Measurements from ENCODE around the gene CXCL11.
"Not testable (repeated sequence)": the region's sequence is repeated elsewhere in the genome, so short reads cannot be mapped to it uniquely, and the experiment has no call there.

Gene CXCL11

DNA sequence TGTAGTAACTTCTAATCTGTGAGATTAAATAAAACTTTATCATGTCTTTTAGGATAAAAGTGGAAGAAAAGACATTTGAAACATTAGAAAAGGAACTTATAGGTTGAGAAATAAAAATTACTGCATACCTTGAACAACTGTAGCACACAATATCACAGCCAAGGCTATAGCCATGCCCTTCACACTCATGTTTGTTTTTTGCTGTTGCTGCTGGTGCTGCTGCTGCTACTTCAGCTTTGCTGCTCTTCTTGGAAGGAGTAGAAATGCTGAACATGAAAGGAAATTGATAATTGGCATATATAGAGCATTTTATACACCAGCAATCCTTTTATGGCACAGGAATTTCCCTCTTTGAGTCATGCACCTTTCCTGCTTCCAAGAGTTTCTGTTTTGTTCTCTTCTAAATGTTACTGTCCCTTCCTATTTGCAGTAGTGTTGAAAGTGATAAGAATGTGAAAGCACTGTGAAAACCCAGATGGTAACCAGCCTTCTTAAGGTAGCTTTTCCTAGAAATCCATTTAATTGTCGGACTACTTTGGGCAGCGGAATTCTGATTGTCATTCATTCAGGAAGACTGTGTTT is at the start of gene CXCL11:
Gene CXCL11, minus strand, starts transcription at position 272 of the 582 bp plus-strand sequence. Its CDS starts 83 bp downstream, at position 189.
- no peak for DNase-seq

DNA sequence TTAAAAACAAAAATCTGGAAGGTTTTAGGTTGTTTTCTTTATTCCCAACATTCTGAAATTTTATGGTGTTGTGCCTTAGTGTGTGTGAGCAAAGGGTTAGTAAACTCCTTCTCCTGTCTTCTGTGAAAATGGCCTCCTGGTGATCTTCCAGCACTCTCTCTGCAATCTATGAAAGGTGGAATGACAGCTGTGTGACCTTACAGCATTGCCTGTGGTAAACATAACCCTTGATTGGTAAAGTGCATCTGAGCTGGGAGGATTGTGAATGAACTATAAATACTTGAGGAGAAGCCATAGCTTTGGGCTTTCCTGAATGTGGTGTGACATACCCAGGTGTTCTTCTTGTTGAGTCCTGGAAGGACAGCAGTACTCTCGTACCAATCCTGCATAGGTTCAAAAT is 48.7 kb upstream of the CXCL11 start:
- no peak for DNase-seq

DNA sequence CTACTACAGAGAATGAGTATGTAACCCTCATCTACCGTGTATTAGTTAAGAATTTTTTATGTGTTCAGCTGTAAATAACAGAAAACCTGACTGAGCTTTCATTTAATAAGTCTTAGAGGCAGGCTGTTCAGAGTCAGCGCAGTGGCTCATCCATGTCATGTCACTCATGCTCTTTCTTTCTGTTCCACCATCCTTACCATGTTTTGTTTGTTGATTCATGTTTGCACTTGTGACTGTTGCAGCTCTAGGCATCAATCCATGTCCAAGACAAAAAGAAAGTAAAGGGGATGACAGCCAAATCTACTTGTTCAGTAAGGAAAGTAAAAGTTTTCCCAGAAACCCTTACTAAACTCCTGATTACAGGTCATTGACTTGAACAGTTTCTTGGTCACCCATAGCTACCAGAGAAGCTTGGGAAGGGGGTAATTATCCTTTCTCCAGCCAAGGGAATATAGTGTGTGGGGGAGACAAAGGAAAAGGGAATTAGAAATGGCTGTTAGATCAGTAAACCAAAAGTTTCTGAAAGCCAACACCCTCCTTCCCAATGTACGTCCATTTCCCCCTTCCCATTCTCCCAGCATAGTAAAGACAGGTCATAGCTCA is 47.6 kb upstream of the CXCL11 start:
- DNase-seq = no peak

DNA sequence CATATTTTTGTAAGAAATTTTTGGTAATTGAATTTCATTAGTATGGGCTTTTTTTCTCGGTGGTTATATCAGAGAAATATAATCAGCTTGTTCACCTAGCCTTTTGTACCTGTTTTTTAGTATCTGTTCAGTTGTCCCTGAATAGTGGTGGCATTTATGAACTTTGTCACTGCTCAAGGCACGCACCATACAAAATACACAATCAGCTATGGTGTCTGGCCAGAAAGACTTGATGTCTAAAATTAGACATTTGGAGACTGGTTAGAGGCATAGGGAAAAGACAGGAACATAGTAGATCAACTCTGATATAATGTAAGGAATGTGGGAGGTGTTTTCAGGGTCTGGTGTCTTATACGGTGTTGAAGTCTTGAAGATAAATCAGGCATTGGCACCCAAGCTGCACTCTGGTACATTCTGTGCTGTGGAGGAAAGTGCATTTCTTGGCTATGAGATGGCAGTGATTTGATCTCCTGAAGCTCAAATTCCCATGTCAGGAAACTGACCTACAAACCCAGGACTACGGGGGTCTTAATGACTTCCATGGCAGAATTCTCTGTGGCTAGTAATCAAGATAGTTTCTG is 42.3 kb upstream of the CXCL11 start:
- DNase-seq = no peak

DNA sequence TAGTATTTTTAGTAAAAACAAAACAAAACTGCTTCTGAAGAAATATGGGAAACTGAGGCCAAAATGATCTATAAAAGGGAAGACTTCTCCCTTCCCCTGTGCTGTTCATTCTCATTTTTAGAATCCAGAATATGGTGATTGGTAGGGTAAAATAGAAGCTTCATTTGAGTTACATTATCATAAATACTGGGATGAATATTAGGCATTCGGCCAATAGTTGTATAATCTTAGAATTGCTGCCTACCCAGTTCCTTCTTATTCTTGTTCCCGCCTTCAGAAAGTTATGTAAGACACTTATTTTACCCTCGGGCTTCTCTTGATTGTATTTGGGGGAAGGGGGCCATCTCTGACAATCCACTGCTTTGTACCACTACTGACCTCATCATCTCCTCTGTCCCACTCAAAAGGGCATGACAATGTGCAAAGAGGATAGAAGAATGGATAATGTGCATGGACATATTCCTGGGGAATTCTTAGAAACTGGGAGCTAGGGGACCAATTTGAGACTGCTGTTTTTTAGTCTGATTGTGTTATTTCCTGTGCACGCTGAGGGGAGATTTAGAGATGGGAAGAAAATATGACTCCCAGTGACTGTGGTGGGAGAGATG is 39.2 kb upstream of the CXCL11 start:
- DNase-seq = no peak

DNA sequence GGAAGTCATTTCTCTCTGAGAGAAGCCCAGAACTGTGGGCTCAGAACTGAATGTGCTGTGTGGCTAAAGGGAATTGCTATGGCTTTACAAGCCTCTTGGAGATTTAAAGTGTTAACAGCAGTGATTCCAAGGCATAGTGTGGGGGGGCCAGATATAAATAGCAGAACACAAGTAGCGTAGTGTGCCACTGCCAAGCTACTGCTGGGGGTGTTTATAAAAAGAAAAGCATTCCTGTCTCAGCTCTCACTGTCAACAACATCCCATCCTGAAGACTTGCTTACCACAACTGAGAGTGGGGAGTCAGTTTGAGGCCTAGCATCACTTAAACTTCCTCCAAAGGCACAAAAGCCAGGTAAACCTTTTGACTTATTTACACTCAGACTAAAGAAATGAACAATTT is 38.6 kb upstream of the CXCL11 start, which contains the start of gene ART3:
Gene ART3, plus strand, starts transcription at position 242 of the 400 bp plus-strand sequence. CDS start 1,181 bp downstream, outside the sequence.
- DNase-seq = no peak

DNA sequence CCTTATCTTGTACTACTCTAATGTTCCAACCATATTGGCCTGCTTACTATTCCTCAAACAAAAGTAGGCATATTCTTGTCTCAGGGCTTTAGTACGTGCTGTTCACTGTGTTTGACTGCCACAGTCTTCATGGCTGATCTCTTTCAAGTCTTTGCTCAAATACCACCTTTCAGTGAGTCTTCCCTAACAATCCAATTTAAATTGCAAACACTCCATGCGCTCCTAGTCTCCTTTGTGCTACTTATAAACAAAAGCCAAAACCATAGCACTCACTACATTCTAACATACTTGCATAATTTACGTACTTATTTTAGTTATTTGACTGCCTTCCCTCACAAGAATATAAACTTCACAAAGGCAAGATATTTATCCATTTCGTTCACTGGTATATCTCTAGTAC is 36.9 kb upstream of the CXCL11 start:
- DNase-seq = no peak

DNA sequence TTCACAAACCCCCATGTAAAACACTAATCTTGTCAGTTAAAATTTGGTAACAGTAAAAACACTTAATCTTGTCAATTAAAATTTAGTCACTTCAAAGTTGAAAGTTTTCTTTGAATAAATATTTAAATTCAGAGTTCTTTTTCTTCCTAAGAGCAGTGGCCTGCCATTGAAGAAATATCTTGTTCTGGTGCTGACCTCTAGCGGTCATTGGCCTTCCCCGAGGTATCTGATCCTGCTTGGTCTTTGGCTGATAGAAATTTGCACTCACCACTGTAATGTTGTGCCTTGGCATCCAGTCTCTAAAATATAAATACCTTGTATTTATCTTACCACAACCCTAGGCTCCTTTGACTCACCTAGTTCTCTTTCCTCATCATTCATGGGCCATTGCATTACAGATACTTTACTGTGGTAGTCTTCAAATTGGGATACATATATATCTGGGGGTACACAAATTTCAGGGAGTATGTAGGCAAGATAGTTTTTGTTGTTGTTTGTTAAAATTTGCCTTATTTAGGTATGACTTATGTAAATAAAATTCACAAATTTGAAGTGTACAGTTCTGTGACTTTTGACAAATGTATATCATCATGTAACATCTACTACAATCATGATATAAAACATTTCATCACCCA is 31.9 kb upstream of the CXCL11 start:
- peak; percentile 89 for DNase-seq

DNA sequence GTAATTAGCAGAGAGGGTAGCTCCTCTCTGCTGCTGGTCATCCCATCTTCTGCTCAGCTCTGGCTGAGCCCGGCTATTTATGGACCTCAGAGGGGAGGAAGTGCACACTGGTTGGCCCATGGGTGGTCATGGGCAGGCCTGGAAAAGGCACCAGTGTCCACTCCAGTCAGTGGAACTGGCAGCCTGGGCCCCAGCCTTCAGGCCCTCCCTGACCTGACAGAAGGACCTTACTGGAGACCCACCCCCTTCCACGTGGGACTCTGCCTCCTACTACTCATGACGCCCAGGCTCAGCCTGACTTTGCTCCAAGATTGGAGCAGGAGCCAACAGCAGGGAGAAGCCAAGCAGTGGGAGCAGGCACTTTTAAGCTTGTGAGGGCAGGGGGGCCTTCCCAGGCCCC is 30.7 kb upstream of the CXCL11 start:
- no peak for DNase-seq

DNA sequence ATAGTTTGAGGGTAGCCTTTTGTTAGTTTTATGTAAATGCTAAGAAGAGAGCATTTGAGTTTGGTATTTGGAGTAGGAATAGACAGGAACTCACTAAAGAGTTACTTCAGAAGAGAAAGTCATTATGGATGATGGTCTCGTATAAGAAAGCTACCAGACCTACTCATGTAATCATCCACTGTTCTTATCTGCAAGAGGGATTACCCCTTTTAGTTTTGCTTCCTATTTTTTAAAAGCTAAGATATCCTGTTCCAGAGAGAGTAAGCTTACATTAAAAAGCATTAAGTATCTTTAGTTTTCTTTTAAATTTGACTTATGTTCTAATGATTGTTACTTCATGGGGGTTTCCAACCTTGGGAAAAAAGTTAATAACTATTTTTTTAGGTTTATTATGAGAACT is 26.1 kb upstream of the CXCL11 start:
- no peak for DNase-seq

DNA sequence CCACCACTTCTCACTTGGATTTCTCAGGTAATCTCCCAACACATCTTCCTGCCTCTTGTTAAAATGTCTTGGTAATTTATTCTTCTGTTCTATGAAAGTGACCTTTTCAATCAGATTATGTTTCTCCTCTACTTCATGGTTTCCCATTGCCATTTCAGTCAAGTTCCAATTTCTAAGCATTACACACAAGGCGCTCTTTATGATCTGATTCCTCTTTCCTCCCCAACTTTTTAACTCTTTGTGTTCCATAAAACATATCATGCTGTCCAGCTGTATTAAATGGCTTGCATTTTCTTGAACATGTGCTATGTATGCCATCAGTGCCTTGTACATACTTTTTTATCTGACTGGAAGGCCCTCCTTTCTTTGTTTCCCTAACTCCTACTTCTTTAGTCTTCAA is 25.6 kb upstream of the CXCL11 start:
- no peak for DNase-seq

DNA sequence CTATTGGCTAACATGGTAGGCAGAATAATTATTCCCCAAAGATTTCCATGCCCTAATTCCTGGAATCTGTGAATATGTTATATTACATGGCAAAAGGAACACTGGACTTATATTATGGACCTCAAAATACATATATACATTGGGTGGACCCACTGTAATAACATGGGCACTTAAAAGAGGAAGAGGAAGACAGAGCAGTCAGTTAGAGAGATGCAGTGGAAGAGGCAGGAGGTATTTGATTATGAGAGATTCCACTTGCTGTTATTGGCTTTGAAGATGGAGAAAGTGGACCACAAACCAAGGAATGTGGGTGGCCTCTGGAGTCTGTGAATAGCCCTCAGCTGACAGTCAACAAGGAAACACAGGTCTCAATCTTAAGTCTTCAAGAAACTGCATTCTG is 24.6 kb upstream of the CXCL11 start:
- DNase-seq = peak; percentile 22

DNA sequence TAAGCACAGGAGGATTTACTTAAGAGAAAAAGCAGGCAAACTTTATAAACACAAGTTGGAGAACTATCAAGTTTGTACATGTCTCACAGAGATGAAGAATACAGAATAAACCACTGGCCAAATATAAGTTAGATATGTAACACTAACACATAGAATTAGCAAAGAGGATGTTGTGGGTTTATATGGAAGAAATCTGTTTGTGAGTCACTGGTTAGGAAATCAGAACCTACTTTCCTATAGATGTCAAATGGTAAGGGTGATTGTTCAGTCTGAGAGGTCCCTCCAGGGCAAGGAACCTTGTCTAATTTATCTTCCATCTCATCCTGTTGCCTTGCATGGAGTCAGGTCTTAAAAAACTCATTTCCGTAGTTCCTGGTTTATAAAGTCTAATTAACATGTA is 23.9 kb upstream of the CXCL11 start:
- peak; percentile 53 for DNase-seq

DNA sequence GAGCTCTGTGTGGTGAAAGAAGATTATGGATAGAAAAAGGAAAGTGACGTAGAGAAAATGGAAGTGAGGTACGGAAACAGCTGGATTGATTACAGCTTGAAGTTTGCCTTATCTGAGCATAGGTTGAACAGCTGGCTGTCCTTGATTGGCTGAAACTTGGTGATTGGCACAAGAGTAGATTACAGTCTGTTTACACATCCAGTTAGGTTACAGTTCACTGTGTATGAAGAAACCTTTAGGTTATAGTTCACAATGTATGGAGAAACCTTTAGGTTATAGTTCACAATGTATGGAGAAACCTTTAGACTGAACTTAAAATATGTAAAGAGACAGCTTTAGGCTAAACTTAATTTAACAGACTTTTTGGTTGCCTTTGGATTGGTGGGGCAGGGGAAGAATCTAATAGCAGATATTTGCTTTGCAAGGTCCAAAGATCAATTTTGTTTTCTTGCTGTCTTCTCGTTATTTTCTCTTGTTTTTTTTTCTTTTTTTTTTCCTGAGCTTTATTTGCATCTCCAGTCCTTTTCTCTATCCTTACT is 23.1 kb upstream of the CXCL11 start:
- peak; percentile 38 for DNase-seq

DNA sequence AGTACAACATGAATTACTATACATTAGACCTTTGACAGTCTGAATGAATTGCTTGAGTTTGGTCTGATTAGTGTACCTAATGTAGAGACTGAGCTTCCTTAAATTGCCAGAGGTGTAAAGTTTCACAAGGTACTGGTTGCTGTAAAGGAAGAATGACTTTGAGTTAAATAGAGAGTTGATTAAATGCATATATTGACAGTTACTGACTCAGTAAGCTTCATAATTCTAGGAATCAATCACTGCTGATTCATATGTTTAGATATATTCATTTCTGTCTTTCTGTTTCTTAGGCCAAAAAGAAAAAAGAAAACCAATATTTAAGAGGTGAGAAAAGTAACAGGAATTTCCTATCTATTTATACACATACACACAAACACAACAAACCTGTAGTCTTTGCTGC is 22.4 kb upstream of the CXCL11 start:
- DNase-seq = no peak

DNA sequence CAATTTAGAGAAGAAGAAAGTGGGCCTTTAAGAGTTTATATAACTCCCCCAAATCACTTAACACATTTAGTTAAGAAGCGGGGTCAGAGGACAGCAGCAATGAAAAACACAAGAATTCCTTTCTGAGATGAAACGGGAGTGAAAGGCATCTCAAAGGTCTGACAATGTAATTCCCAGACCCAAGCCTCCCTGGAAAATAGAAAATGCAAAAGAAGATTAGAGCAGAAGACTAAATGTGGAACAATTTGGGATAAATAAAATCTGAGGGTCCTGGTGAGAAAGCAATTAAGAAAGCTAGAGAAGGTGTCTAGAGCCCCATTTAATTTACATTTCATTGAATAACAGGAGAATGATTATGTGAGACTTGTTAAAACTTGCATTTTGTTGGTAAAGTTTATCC is 19.6 kb upstream of the CXCL11 start:
- no peak for DNase-seq

DNA sequence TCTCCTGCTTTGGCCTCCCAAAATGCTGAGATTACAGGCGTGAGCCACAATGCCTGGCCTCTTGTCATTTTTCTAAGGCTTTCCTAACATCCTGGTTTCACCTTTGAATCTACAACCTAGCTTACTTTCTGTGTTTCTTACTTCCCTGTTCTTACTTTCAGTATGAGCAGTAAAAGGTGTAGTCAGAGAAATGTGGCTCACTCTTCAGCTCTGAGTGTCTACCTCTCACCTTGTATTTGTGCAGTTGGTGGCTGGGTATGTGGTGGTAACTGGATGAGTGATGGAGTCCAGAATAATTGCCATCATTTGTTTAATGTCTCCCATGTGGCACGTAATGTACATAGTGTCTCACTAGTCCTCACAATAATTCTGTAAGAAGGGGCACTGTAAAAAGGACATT is 19.1 kb upstream of the CXCL11 start:
- DNase-seq = no peak

DNA sequence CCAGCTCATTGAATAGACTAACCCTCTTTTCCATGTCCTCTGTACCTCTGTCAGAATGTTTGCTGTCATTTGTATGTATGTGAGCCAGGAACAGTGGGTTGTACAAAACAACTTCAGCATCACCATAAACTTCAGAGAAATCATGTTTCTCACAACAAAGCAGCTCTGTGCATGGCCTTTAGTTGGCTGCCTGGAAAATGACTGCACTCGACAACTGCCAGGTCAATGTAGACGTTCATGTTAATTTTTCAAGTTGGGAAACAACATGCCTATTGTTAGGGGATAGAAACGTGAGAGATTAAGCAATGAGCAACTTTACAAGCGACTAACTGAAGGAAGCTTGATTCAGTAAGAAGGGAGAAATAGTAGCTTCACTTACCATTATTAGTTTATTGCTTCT is 17.9 kb upstream of the CXCL11 start:
- DNase-seq = no peak

DNA sequence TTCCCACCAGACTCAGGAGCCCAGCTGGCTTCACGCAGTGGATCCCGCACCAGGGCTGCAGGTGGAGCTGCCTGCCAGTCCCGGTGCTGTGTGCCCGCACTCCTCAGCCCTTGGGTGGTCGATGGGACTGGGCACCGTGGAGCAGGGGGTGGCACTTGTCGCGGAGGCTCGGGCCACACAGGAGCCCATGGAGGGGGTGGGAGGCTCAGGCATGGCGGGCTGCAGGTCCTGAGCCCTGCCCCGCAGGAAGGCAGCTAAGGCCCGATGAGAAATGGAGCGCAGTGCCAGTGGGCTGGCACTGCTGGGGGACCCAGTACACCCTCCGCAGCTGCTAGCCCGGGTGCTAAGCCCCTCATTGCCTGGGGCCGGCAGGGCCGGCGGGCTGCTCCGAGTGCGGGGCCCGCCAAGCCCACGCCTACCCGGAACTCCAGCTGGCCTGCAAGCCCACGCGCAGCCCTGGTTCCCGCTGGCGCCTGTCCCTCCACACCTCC is 14.7 kb upstream of the CXCL11 start:
- DNase-seq = not testable (repeated sequence)

DNA sequence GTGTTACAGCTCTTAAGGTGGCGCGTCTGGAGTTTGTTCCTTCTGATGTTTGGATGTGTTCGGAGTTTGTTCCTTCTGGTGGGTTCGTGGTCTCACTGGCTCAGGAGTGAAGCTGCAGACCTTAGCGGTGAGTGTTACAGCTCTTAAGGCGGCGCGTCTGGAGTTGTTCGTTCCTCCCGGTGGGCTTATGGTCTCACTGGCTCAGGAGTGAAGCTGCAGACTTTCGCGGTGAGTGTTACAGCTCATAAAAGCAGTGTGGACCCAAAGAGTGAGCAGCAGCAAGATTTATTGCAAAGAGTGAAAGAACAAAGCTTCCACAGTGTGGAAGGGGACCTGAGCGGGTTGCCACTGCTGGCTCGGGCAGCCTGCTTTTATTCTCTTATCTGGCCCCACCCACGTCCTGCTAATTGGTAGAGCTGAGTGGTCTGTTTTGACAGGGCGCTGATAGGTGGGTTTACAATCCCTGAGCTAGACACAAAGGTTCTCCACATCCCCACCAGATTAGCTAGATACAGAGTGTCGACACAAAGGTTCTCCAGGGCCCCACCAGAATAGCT is 14.1 kb upstream of the CXCL11 start:
- not testable (repeated sequence) for DNase-seq

DNA sequence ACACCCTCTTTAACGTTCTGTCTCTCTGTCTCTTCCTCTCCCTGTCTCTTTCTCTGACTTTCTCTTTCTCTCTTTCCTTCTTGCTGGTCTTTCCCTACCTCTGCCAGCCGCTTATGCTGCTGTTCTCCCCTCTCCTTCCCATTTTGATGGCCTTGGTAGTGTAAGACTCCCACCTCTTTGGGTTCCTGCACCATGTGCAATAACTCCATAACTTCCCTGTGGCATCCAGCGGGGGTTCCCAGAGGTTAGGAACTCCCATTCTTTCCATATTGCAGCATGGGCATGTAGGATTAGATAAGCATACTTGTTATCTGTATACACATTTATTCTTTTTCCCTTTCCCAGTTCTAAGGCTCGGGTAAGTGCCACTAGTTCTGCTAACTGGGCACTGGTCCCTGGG is 8.8 kb upstream of the CXCL11 start:
- DNase-seq = not testable (repeated sequence)

DNA sequence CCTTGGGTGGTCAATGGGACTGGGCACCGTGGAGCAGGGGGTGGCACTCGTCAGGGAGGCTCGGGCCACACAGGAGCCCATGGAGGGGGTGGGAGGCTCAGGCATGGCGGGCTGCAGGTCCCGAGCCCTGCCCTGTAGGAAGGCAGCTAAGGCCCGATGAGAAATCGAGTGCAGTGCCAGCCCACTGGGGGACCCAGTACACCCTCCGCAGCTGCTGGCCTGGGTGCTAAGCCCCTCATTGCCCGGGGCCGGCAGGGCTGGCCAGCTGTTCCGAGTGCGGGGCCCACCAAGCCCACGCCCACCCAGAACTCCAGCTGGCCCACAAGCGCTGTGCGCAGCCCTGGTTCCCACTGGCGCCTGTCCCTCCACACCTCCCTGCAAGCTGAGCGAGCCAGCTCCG is 7.4 kb upstream of the CXCL11 start:
- not testable (repeated sequence) for DNase-seq

All from hematopoietic multipotent progenitor cell treated with erythropoietin and hydrocortisone succinate and interleukin-3 and kit ligand, for 4 days (in vitro differentiated cells).